Natural killer cell treated with Interleukin-12 subunit alpha and Interleukin-12 subunit beta and Interleukin-15 and Interleukin-18, amount 100 ng/mL, for 72 hours (primary cell): ENCODE measurements around the gene GMDS. TPM values are rescaled to one million over a fixed set of nuclear protein-coding genes. Genes with fewer than 3 reads are reported as not detected.

Experiments used
- ATAC-seq, 2 donors: fragments of 150-1000 bp; cut with Tn5 transposase in 1 of 2; sonication (Bioruptor Pico), chemical (Tn5 transposase) in 1 of 2; 2 replicates each; pipeline ENCODE4 v1.10.0; 2021
- DNase-seq: peaks from one replicate; pipeline ENCODE4 v3.0.0; 2022; ENCODE audit warnings: low spot score
- H3K27ac Mint-ChIP-seq, 2 donors: 1 replicate in 1 of 2; 2 replicates in 1 of 2; pipeline ENCODE4 v1.8.0; 2022; ENCODE audit warnings: mixed read lengths in 2 of 2, mild to moderate bottlenecking in 1 of 2, moderate library complexity in 1 of 2
- H3K27me3 Mint-ChIP-seq, 2 donors: 1 replicate in 1 of 2; 2 replicates in 1 of 2; pipeline ENCODE4 v1.8.0; 2022; ENCODE audit warnings: mixed read lengths in 2 of 2
- H3K36me3 Mint-ChIP-seq: one replicate; pipeline ENCODE4 v1.8.0; 2022; ENCODE audit warnings: mixed read lengths
- H3K4me1 Mint-ChIP-seq, 2 donors: 1 replicate in 1 of 2; 2 replicates in 1 of 2; pipeline ENCODE4 v1.8.0; 2022; ENCODE audit warnings: low read depth in 2 of 2, mixed read lengths in 2 of 2, mild to moderate bottlenecking in 1 of 2
- H3K4me3 Mint-ChIP-seq: one replicate; pipeline ENCODE4 v1.8.0; 2022; ENCODE audit warnings: mixed read lengths
- H3K9me3 Mint-ChIP-seq: 2 replicates; pipeline ENCODE4 v1.8.0; 2022; ENCODE audit warnings: mixed read lengths
- total RNA-seq, 2 donors: library from RNA; stranded (reverse); gene quantifications; one replicate each; pipeline ENCODE4 v1.2.3, GENCODE V29; 2022

The GMDS gene
- total RNA-seq, 2 donors from 2014 or later = 23.7 to 39.4 TPM

- ATAC-seq (no peak), DNase-seq (no peak)
- H3K4me3 Mint-ChIP-seq = peak overlapping the region; percentile 85
- H3K27ac Mint-ChIP-seq = peak overlapping the region in 1 of 2 donors; percentile 10
- no peaks in the 10 kb centered on the region for H3K9me3 Mint-ChIP-seq
- peaks cover 25 to 43% of the 10 kb centered on the region in 2 donors for H3K27me3 Mint-ChIP-seq
- peaks cover 5% of the 10 kb centered on the region for H3K36me3 Mint-ChIP-seq
- H3K4me1 Mint-ChIP-seq = peaks cover 19 to 29% of the 10 kb centered on the region in 2 donors
Observed at GRCh38 chr6:1612974-1613306, 632.5 kb downstream of the GMDS start.

- Mint-ChIP-seq H3K27ac (peak overlapping the region in 1 of 2 donors; percentile 10), H3K4me1 (peaks cover 23 to 31% of the 10 kb centered on the region in 2 donors), H3K4me3 (peak overlapping the region; percentile 85), H3K36me3 (peaks cover 5% of the 10 kb centered on the region), H3K9me3 (no peaks in the 10 kb centered on the region), H3K27me3 (peaks cover 25 to 43% of the 10 kb centered on the region in 2 donors)
- ATAC-seq (no peak), DNase-seq (no peak)
Observed at GRCh38 chr6:1612299-1612973, 633.0 kb downstream of the GMDS start.

GRCh38 chr6:1611572-1612298, 633.7 kb downstream of the GMDS start:
- peaks cover 27 to 43% of the 10 kb centered on the region in 2 donors for H3K27me3 Mint-ChIP-seq
- ATAC-seq (no peak), DNase-seq (no peak)
- H3K27ac Mint-ChIP-seq = peak overlapping the region in 1 of 2 donors; percentile 10
- H3K9me3 Mint-ChIP-seq = no peaks in the 10 kb centered on the region
- H3K4me3 Mint-ChIP-seq = peak overlapping the region; percentile 85
- H3K36me3 Mint-ChIP-seq = peaks cover 9% of the 10 kb centered on the region
- H3K4me1 Mint-ChIP-seq = peaks cover 30 to 38% of the 10 kb centered on the region in 2 donors

- no peak for ATAC-seq
- H3K36me3 Mint-ChIP-seq = peaks cover 9% of the 10 kb centered on the region
Observed at GRCh38 chr6:1611322-1611571, 634.2 kb downstream of the GMDS start.

GRCh38 chr6:1610497-1611321, 634.7 kb downstream of the GMDS start:
- DNase-seq (no peak), ATAC-seq (peak; percentile 14 to 41)
- Mint-ChIP-seq H3K4me1 (peaks cover 34 to 44% of the 10 kb centered on the region in 2 donors), H3K4me3 (peak overlapping the region; percentile 82), H3K9me3 (no peaks in the 10 kb centered on the region), H3K36me3 (peaks cover 9% of the 10 kb centered on the region), H3K27me3 (peaks cover 36 to 53% of the 10 kb centered on the region in 2 donors), H3K27ac (no peak overlapping the region)

More at GRCh38 chr6:1611322-1611571, 634.2 kb downstream of the GMDS start:
- Mint-ChIP-seq H3K27me3 (peaks cover 31 to 47% of the 10 kb centered on the region in 2 donors), H3K4me3 (no peak overlapping the region), H3K4me1 (peaks cover 31 to 38% of the 10 kb centered on the region in 2 donors), H3K9me3 (no peaks in the 10 kb centered on the region), H3K27ac (no peak overlapping the region)
- DNase-seq = no peak

GRCh38 chr6:1609648-1610496, 635.5 kb downstream of the GMDS start, which contains the start of gene FOXC1:
Gene FOXC1 (plus strand): TSS chr6:1609915. CDS start chr6:1610446, 531 bp downstream.
- Mint-ChIP-seq H3K36me3 (peaks cover 9% of the 10 kb centered on the region), H3K27ac (no peak within 1 kb of the TSS), H3K4me1 (peaks cover 37 to 47% of the 10 kb centered on the region in 2 donors), H3K4me3 (peak within 1 kb of the TSS; percentile 82), H3K9me3 (no peaks in the 10 kb centered on the region), H3K27me3 (peaks cover 39 to 58% of the 10 kb centered on the region in 2 donors)
- DNase-seq (peak; percentile 78), ATAC-seq (peak; percentile 78 to 90)

- peak overlapping the region; percentile 66 for H3K4me3 Mint-ChIP-seq
- H3K27ac Mint-ChIP-seq = no peak overlapping the region
- H3K27me3 Mint-ChIP-seq = peaks cover 39 to 58% of the 10 kb centered on the region in 2 donors
- peaks cover 9% of the 10 kb centered on the region for H3K36me3 Mint-ChIP-seq
- DNase-seq = no peak
- no peak for ATAC-seq
- no peaks in the 10 kb centered on the region for H3K9me3 Mint-ChIP-seq
- H3K4me1 Mint-ChIP-seq = peaks cover 37 to 47% of the 10 kb centered on the region in 2 donors
Observed at GRCh38 chr6:1609041-1609647, 636.3 kb downstream of the GMDS start.

- Mint-ChIP-seq H3K4me1 (peaks cover 37 to 47% of the 10 kb centered on the region in 2 donors), H3K36me3 (peaks cover 9% of the 10 kb centered on the region), H3K27ac (no peak overlapping the region), H3K9me3 (no peaks in the 10 kb centered on the region), H3K27me3 (peaks cover 42 to 61% of the 10 kb centered on the region in 2 donors), H3K4me3 (peak overlapping the region; percentile 66)
- no peak for DNase-seq
- no peak for ATAC-seq
Observed at GRCh38 chr6:1608222-1609040, 637.0 kb downstream of the GMDS start.

GRCh38 chr6:1607516-1608221, 637.7 kb downstream of the GMDS start:
- H3K4me1 Mint-ChIP-seq = peaks cover 37 to 40% of the 10 kb centered on the region in 2 donors
- peaks cover 45 to 61% of the 10 kb centered on the region in 2 donors for H3K27me3 Mint-ChIP-seq
- DNase-seq (no peak), ATAC-seq (no peak)
- no peaks in the 10 kb centered on the region for H3K9me3 Mint-ChIP-seq
- H3K36me3 Mint-ChIP-seq = peaks cover 9% of the 10 kb centered on the region
- peak overlapping the region; percentile 59 for H3K4me3 Mint-ChIP-seq
- peak overlapping the region; percentile 17 to 30 for H3K27ac Mint-ChIP-seq

- ATAC-seq (no peak), DNase-seq (no peak)
- peaks cover 6% of the 10 kb centered on the region for H3K36me3 Mint-ChIP-seq
- H3K4me1 Mint-ChIP-seq = peaks cover 32 to 33% of the 10 kb centered on the region in 2 donors
- H3K27me3 Mint-ChIP-seq = peaks cover 50 to 61% of the 10 kb centered on the region in 2 donors
- no peaks in the 10 kb centered on the region for H3K9me3 Mint-ChIP-seq
- H3K27ac Mint-ChIP-seq = peak overlapping the region; percentile 17 to 30
- peak overlapping the region; percentile 59 for H3K4me3 Mint-ChIP-seq
Observed at GRCh38 chr6:1606780-1607515, 638.5 kb downstream of the GMDS start.
